ENCODE results near the gene STX18. TPM values are rescaled to one million over a fixed set of nuclear protein-coding genes. Genes with fewer than 3 reads are reported as not detected.

The STX18 gene
- total and polyA plus RNA-seq, 2 of the 13 experiments (the other 11 are each of a cell fraction or from before 2014, with no cell fraction given), result 23.9 to 37.1 TPM

GRCh38 chr4:4398430-4398829 lies 143.4 kb downstream of the STX18 start:
- no peak overlapping the region for H3K4me2 ChIP-seq (ENCODE audit: low read depth, low read length)
- peaks cover 11% of the 10 kb centered on the region; the same call in 1 of the 2 replicates for H3K4me1 ChIP-seq (ENCODE audit: insufficient read depth, low read length)
- no peaks in the 10 kb centered on the region for H3K36me3 ChIP-seq (replicated peaks in 1 of 2; ENCODE audit: control insufficient read depth in 1 of 2, insufficient read depth in 2 of 2, low read length in 2 of 2)
- FAIRE-seq (no peak), DNase-seq (ENCODE audit: low spot score) (no peak), ATAC-seq (no peak)
- intact Hi-C loops (cut with micrococcal nuclease; ENCODE audit: unreplicated experiment), result no loop called here
- no peak overlapping the region for H3K9ac ChIP-seq (ENCODE audit: insufficient read depth, low read depth, low read length)
- ChIA-PET CTCF (ENCODE audit: low intra/inter-chr PET ratio, low total read pairs) (no interaction called here), POLR2A (no interaction called here)
- 41% methylated on average over 4 of the region's 4 CpGs for WGBS (ENCODE audit: low lambda C conversion rate)
- no peak overlapping the region for H3K27ac ChIP-seq (ENCODE audit: extremely low read length, insufficient read depth, low read length)
- in situ Hi-C loops (cut with HindIII; ENCODE audit: extremely low pct_ligation_motif_present, low pct_unique_long_range_greater_than_20kb), result no loop called here
- H3K79me2 ChIP-seq (ENCODE audit: insufficient read depth, low read length), result no peaks in the 10 kb centered on the region
- no peak overlapping the region for H3K4me3 ChIP-seq (replicated peaks in 1 of 3; ENCODE audit: insufficient read depth in 1 of 3, low read depth in 2 of 3, low read length in 3 of 3)
- no peaks in the 10 kb centered on the region for H4K20me1 ChIP-seq (ENCODE audit: insufficient read depth, low read length)
- no peaks in the 10 kb centered on the region for H3K9me3 ChIP-seq (ENCODE audit: low read length)
- BruUV-seq (replicated peaks), result no TSS peak
- no peak overlapping the region for H2AFZ ChIP-seq (ENCODE audit: low read length)
- peaks cover 1 to 61% of the 10 kb centered on the region in 2 experiments; a peak in 4 of 5 replicates for H3K27me3 ChIP-seq (ENCODE audit: control insufficient read depth in 1 of 2, insufficient read depth in 2 of 2, low read length in 2 of 2)
- no peak for TF ChIP-seq ZNF790 (CRISPR knock-in tag; IDR thresholded peaks at IDR 0.05; ENCODE audit: borderline replicate concordance)
- no peak for TF ChIP-seq ZNF414 (CRISPR knock-in tag; IDR thresholded peaks at IDR 0.05)
- TF ChIP-seq CCAR2 (optimal IDR thresholded peaks at IDR 0.05; ENCODE audit: low read depth, low read length), result no peak
- TF ChIP-seq ZNF292 (CRISPR knock-in tag; IDR thresholded peaks at IDR 0.05; ENCODE audit: borderline replicate concordance, low read depth), result no peak
- no peak for TF ChIP-seq BRCA1 (CRISPR knock-in tag; IDR thresholded peaks at IDR 0.05)
- no peak for TF ChIP-seq RBFOX2 (IDR thresholded peaks at IDR 0.05; ENCODE audit: low read depth, low read length)
- no peak for TF ChIP-seq ZNF407 (CRISPR knock-in tag; IDR thresholded peaks at IDR 0.05; ENCODE audit: not compliant biosample characterization)
- no peak for TF ChIP-seq IRF2 (CRISPR knock-in tag; IDR thresholded peaks at IDR 0.05)
- no peak for TF ChIP-seq HMGXB3 (CRISPR knock-in tag; IDR thresholded peaks at IDR 0.05; ENCODE audit: borderline replicate concordance)
- TF ChIP-seq REXO4 (CRISPR knock-in tag; IDR thresholded peaks at IDR 0.05; ENCODE audit: borderline replicate concordance), result no peak
- TF ChIP-seq SRSF4 (IDR thresholded peaks at IDR 0.05; ENCODE audit: low read depth, low read length, poor library complexity, severe bottlenecking), result no peak

Measured in HepG2 (cell line).